Measurements from ENCODE around the gene DLG1. TPM values are rescaled to one million over a fixed set of nuclear protein-coding genes. Genes with fewer than 3 reads are reported as not detected.
A peak's percentile ranks its signal among the peaks of the same experiment; 100 is the strongest.

Gene DLG1
- total and polyA plus RNA-seq, 2 experiments from 2014 or later = 27.6 to 98.0 TPM

GRCh38 chr3:196995646-196996355, 302.6 kb downstream of the DLG1 start:
- Histone ChIP-seq H2AFZ (no peak overlapping the region), H3K9me2 (ENCODE audit: insufficient read depth) (no peaks in the 10 kb centered on the region), H3K4me2 (no peak overlapping the region), H3K36me3 (ENCODE audit: insufficient read depth) (no peaks in the 10 kb centered on the region), H3K27me3 (ENCODE audit: insufficient read depth) (no peaks in the 10 kb centered on the region), H4K20me1 (replicated peaks; ENCODE audit: insufficient read depth) (no peaks in the 10 kb centered on the region), H3K27ac (ENCODE audit: low read depth) (no peak overlapping the region), H3K4me3 (no peak overlapping the region), H3F3A (replicated peaks; ENCODE audit: low read depth) (peaks cover 3% of the 10 kb centered on the region; the same call in 1 of the 2 replicates), H3K79me2 (replicated peaks; ENCODE audit: insufficient read depth) (no peaks in the 10 kb centered on the region), H3K4me1 (ENCODE audit: insufficient read depth) (no peaks in the 10 kb centered on the region)
- no peak for DNase-seq (ENCODE audit: low spot score)
- H3K9me3 Mint-ChIP-seq = no peaks in the 10 kb centered on the region
- peaks cover 3% of the 10 kb centered on the region; the same call in 1 of the 3 replicates for H3K4me1 Mint-ChIP-seq
- H3K27ac Mint-ChIP-seq = no peak overlapping the region
- H3K36me3 Mint-ChIP-seq (ENCODE audit: low read depth) = no peaks in the 10 kb centered on the region
- ATAC-seq = no peak
- H3K27me3 Mint-ChIP-seq (ENCODE audit: insufficient read depth, low read depth, poor library complexity) = peaks cover 5% of the 10 kb centered on the region
- H3K4me3 Mint-ChIP-seq = no peak overlapping the region
- TF ChIP-seq ZNF331 (CRISPR knock-in tag; IDR thresholded peaks at IDR 0.05; ENCODE audit: low read depth) = no peak

- H3K27ac Mint-ChIP-seq = no peak overlapping the region
- TF ChIP-seq POLR2AphosphoS5 (IDR thresholded peaks at IDR 0.05; ENCODE audit: low read depth) (no peak), JUNB (IDR thresholded peaks at IDR 0.05; ENCODE audit: unreplicated experiment) (no peak), REST (IDR thresholded peaks at IDR 0.05; ENCODE audit: unreplicated experiment) (no peak)
- H3K27me3 Mint-ChIP-seq (ENCODE audit: insufficient read depth, low read depth, poor library complexity) = peaks cover 5% of the 10 kb centered on the region
- no peak overlapping the region for H3K4me2 ChIP-seq
- no peaks in the 10 kb centered on the region for H3K36me3 ChIP-seq (ENCODE audit: insufficient read depth)
- H3K27ac ChIP-seq (ENCODE audit: low read depth) = no peak overlapping the region
- H3K4me3 Mint-ChIP-seq = no peak overlapping the region
- no peaks in the 10 kb centered on the region for H3K9me2 ChIP-seq (ENCODE audit: insufficient read depth)
- DNase-seq (ENCODE audit: low spot score) = no peak
- no peak for ATAC-seq
- no peaks in the 10 kb centered on the region for H3K4me1 ChIP-seq (ENCODE audit: insufficient read depth)
- H3K79me2 ChIP-seq (replicated peaks; ENCODE audit: insufficient read depth) = no peaks in the 10 kb centered on the region
- no peaks in the 10 kb centered on the region for H3K27me3 ChIP-seq (ENCODE audit: insufficient read depth)
- H4K20me1 ChIP-seq (replicated peaks; ENCODE audit: insufficient read depth) = no peaks in the 10 kb centered on the region
- no peaks in the 10 kb centered on the region for H3K36me3 Mint-ChIP-seq (ENCODE audit: low read depth)
- no peaks in the 10 kb centered on the region for H3K9me3 Mint-ChIP-seq
- no peak overlapping the region for H3K4me3 ChIP-seq
- peaks cover 3% of the 10 kb centered on the region; the same call in 1 of the 2 replicates for H3F3A ChIP-seq (replicated peaks; ENCODE audit: low read depth)
- H3K4me1 Mint-ChIP-seq = peaks cover 3% of the 10 kb centered on the region; the same call in 1 of the 3 replicates
- H2AFZ ChIP-seq = no peak overlapping the region
These were observed 303.4 kb downstream of the DLG1 start for GRCh38 chr3:196995027-196995426.

GRCh38 chr3:196994056-196994455, 304.4 kb downstream of the DLG1 start:
- H3K27me3 ChIP-seq (ENCODE audit: insufficient read depth) = no peaks in the 10 kb centered on the region
- Mint-ChIP-seq H3K4me3 (no peak overlapping the region), H3K27ac (peak overlapping the region; percentile 50; the same call in 1 of the 2 replicates), H3K36me3 (ENCODE audit: low read depth) (no peaks in the 10 kb centered on the region), H3K27me3 (ENCODE audit: insufficient read depth, low read depth, poor library complexity) (peaks cover 5% of the 10 kb centered on the region), H3K4me1 (peaks cover 3% of the 10 kb centered on the region; the same call in 1 of the 3 replicates), H3K9me3 (no peaks in the 10 kb centered on the region)
- peaks cover 3% of the 10 kb centered on the region; the same call in 1 of the 2 replicates for H3F3A ChIP-seq (replicated peaks; ENCODE audit: low read depth)
- H3K27ac ChIP-seq (ENCODE audit: low read depth) = no peak overlapping the region
- H2AFZ ChIP-seq = no peak overlapping the region
- ATAC-seq (no peak), DNase-seq (ENCODE audit: low spot score) (no peak)
- H3K9me2 ChIP-seq (ENCODE audit: insufficient read depth) = no peaks in the 10 kb centered on the region
- H4K20me1 ChIP-seq (replicated peaks; ENCODE audit: insufficient read depth) = no peaks in the 10 kb centered on the region
- H3K79me2 ChIP-seq (replicated peaks; ENCODE audit: insufficient read depth) = no peaks in the 10 kb centered on the region
- H3K4me3 ChIP-seq = no peak overlapping the region
- H3K4me2 ChIP-seq = no peak overlapping the region
- no peaks in the 10 kb centered on the region for H3K36me3 ChIP-seq (ENCODE audit: insufficient read depth)
- no peaks in the 10 kb centered on the region for H3K4me1 ChIP-seq (ENCODE audit: insufficient read depth)
- no peak for TF ChIP-seq ZNF462 (CRISPR knock-in tag; IDR thresholded peaks at IDR 0.05)
